Colonic mucosa (tissue), 4 donors: ENCODE data around the gene ADAM10. TPM values are rescaled to one million over a fixed set of nuclear protein-coding genes. Genes with fewer than 3 reads are reported as not detected.
A peak's percentile ranks its signal among the peaks of the same experiment; 100 is the strongest.
"Not testable (repeated sequence)": the region's sequence is repeated elsewhere in the genome, so short reads cannot be mapped to it uniquely, and the experiment has no call there.

ENCODE experiments used
- DNase-seq: peaks from one replicate; pipeline ENCODE4 v3.0.0-alpha.2; 2020
- H3K27ac ChIP-seq: fragments of 200-600 bp; one replicate; pipeline ENCODE4 v1.8.0; 2021
- H3K27me3 ChIP-seq: fragments of 200-600 bp; one replicate; pipeline ENCODE4 v1.8.0; 2021
- H3K36me3 ChIP-seq: fragments of 200-600 bp; one replicate; pipeline ENCODE4 v1.8.0; 2021
- H3K4me1 ChIP-seq: fragments of 200-600 bp; one replicate; pipeline ENCODE4 v1.8.0; 2021; ENCODE audit warnings: mild to moderate bottlenecking
- H3K4me3 ChIP-seq: fragments of 200-600 bp; one replicate; pipeline ENCODE4 v1.8.0; 2021
- H3K9ac ChIP-seq, 2 donors: one replicate each; pipeline ENCODE4 v1.7.0; 2013; ENCODE audit warnings: control low read depth in 2 of 2, low read depth in 2 of 2, low read length in 2 of 2
- H3K9me3 ChIP-seq: fragments of 200-600 bp; one replicate; pipeline ENCODE4 v1.8.0; 2021
- intact Hi-C: fragments of 100-400 bp; cut with DNase I; formaldehyde crosslinking; loops from one replicate; pipeline ENCODE4 v1.14.1; 2022
- total RNA-seq, 2 donors: library from RNA; stranded (reverse); fragmentation: NEBNext Ultra II Directional in 1 of 2; extraction: Animal tissue kit (Norgen Biotek cat#: 25700) in 1 of 2; gene quantifications; one replicate each; pipeline ENCODE4 v1.2.1, GENCODE V29; 2021
- TF ChIP-seq, protein P1 (sequence below): fragments of 200-600 bp; IDR thresholded peaks from one replicate; pipeline ENCODE4 v1.8.0; 2022; ENCODE audit warnings: antibody characterized with exemption, mild to moderate bottlenecking
- donor health status: healthy.
- donor health status: DM: no; HTN: no; CAD: no.
- donor health status: DM: no; HTN: no; CAD: no.

The ADAM10 gene
- total RNA-seq, 2 donors from 2014 or later: 115 to 176 TPM

DNA sequence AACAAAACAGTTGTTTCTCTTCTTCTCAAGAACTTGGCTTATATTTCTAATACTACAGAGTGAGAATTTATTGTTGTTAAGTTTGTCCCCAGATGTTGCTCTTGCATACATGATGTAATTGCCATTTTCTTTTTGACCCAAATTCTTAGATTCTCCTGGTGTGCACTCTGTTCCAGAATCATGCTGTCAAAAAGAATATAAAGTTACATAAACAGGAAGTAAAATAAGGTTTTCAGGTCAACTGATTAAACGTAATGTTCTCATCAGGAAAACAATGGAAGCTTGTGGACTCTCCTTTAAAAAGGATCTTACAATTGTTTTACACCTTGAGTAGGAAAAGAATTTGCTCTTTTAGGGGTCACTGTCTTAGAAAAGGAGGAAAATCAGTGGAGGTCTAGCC, 121.8 kb downstream of the ADAM10 start:
- no peaks in the 10 kb centered on the region for H3K9me3 ChIP-seq
- peak overlapping the region; percentile 34 for H3K27ac ChIP-seq

DNA sequence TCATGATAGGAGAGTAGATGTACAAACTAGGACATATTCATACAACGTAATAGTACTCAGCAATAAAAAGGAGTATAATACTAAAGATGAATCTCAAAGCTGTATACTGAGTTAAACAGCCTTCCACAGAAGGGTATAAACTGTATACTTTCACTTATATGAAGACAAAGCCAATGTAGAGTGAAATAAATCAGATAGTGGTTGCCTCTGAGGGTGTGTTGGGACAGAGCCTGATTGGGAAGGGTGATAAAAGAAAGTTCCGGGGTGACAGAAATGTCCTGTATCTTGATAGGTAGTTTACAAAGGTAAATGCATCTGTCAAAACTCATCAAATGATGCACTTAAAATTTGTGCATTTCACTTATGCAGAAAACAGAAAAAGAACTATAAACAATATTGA, 122.5 kb downstream of the ADAM10 start:
- Histone ChIP-seq H3K27ac (peak overlapping the region; percentile 34), H3K4me1 (peaks cover 9% of the 10 kb centered on the region), H3K27me3 (no peaks in the 10 kb centered on the region), H3K9ac (no peak overlapping the region), H3K9me3 (no peaks in the 10 kb centered on the region), H3K36me3 (no peaks in the 10 kb centered on the region), H3K4me3 (no peak overlapping the region)
- intact Hi-C loops: no loop called here
- TF ChIP-seq, protein P1, sequence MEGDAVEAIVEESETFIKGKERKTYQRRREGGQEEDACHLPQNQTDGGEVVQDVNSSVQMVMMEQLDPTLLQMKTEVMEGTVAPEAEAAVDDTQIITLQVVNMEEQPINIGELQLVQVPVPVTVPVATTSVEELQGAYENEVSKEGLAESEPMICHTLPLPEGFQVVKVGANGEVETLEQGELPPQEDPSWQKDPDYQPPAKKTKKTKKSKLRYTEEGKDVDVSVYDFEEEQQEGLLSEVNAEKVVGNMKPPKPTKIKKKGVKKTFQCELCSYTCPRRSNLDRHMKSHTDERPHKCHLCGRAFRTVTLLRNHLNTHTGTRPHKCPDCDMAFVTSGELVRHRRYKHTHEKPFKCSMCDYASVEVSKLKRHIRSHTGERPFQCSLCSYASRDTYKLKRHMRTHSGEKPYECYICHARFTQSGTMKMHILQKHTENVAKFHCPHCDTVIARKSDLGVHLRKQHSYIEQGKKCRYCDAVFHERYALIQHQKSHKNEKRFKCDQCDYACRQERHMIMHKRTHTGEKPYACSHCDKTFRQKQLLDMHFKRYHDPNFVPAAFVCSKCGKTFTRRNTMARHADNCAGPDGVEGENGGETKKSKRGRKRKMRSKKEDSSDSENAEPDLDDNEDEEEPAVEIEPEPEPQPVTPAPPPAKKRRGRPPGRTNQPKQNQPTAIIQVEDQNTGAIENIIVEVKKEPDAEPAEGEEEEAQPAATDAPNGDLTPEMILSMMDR: no peak
- no peak for DNase-seq

More for the DNA sequence above, 121.8 kb downstream of the ADAM10 start:
- H3K9ac ChIP-seq: no peak overlapping the region
- H3K36me3 ChIP-seq: no peaks in the 10 kb centered on the region
- no peaks in the 10 kb centered on the region for H3K27me3 ChIP-seq
- intact Hi-C loops: no loop called here
- TF ChIP-seq, protein P1: no peak
- H3K4me1 ChIP-seq: peaks cover 9% of the 10 kb centered on the region
- no peak for DNase-seq
- no peak overlapping the region for H3K4me3 ChIP-seq

DNA sequence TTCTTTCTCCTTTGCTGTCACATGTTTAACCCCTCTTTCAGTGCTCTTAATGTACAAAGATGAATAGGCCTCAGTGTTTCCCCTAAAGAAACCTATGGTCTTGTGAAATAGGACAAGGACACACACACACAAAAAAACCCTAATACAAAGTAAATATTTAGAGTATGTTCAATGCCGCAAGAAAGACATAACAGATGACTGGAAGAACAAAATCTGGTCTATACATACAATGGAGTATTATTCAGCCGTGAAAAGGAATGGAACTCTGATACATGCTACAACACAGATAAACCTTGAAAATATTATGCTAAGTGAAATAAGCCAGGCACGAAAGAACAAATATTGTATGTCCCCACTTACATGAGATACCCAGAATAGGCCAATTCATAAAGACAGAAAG, 123.1 kb downstream of the ADAM10 start:
- DNase-seq: no peak
- no peak overlapping the region for H3K4me3 ChIP-seq
- no peaks in the 10 kb centered on the region for H3K9me3 ChIP-seq
- intact Hi-C loops: no loop called here
- H3K36me3 ChIP-seq: no peaks in the 10 kb centered on the region
- peaks cover 9% of the 10 kb centered on the region for H3K4me1 ChIP-seq
- no peaks in the 10 kb centered on the region for H3K27me3 ChIP-seq
- H3K9ac ChIP-seq: no peak overlapping the region
- TF ChIP-seq, protein P1: no peak
- no peak overlapping the region for H3K27ac ChIP-seq

DNA sequence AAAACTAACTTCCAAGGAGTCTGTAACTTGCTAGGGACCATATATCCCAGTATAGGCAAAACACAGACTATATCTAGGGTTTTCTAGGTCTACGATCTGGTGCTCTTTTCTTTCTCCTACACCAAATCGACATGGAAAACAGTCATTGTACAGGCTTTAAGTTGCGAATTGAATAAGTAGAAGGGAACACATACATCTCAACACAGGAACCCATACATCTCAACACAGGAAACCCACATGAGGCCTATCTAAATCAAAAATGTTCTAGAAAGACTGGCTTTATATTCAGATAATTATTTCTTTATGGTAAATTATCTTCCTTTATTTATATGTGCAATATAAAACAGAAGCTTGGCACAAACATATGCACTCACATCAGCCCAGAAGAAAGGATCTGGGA, 126.6 kb downstream of the ADAM10 start:
- intact Hi-C loops: no loop called here
- H3K9me3 ChIP-seq: no peaks in the 10 kb centered on the region
- no peak overlapping the region for H3K27ac ChIP-seq
- H3K4me3 ChIP-seq: no peak overlapping the region
- no peaks in the 10 kb centered on the region for H3K27me3 ChIP-seq
- no peak for DNase-seq
- peaks cover 4% of the 10 kb centered on the region for H3K4me1 ChIP-seq
- TF ChIP-seq, protein P1: no peak
- no peak overlapping the region for H3K9ac ChIP-seq
- H3K36me3 ChIP-seq: no peaks in the 10 kb centered on the region

DNA sequence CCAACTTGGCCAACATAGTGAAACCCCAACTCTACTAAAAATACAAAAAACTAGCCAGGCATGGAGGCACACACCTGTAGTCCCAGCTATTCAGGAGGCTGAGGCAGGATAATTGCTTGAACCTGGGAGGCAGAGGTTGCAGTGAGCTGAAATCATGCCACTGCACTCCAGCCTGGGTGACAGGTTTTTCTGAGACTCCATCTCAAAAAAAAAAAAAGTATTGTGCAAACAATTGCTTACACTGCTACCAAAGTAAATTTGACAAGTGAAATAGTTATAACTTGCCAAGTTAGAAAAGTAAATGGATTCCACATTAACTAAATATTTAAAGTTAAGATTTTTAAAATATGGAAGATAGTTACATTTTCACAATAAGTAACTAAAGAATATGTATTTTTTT, 129.2 kb downstream of the ADAM10 start:
- intact Hi-C loops, H3K27me3 ChIP-seq, H3K36me3 ChIP-seq, DNase-seq, H3K9ac ChIP-seq, H3K27ac ChIP-seq, H3K4me1 ChIP-seq, H3K4me3 ChIP-seq, H3K9me3 ChIP-seq: not testable (repeated sequence)

DNA sequence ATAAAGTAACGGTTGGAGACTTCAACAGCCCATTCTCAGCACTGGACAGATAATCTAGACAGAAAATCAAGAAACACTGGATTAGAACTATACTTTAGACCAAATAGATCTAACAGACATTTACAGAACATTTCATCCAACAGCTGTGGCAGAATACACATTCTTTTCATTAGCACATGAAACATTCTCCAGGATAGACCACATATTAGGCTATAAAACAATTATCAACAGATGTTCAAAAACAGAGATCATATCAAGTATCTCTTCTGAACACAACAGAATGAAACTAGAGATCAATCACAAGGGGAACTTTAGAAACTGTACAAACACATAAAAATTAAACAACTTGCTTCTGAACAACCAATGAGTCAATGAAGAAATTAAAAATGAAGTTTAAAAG, 133.3 kb downstream of the ADAM10 start:
- no peaks in the 10 kb centered on the region for H3K9me3 ChIP-seq
- H3K36me3 ChIP-seq: no peaks in the 10 kb centered on the region
- H3K4me1 ChIP-seq: peaks cover 7% of the 10 kb centered on the region
- TF ChIP-seq, protein P1: no peak
- DNase-seq: no peak
- H3K9ac ChIP-seq: no peak overlapping the region
- H3K27ac ChIP-seq: no peak overlapping the region
- intact Hi-C loops: no loop called here
- no peak overlapping the region for H3K4me3 ChIP-seq
- no peaks in the 10 kb centered on the region for H3K27me3 ChIP-seq
